WTC11 (cell line): ENCODE results near the gene LRMDA. TPM values are rescaled to one million over a fixed set of nuclear protein-coding genes. Genes with fewer than 3 reads are reported as not detected.

Experiments
- ATAC-seq: fragments of 200-7000 bp; cut with Tn5 transposase; 2 replicates; pipeline ENCODE4 v1.10.0; 2021; ENCODE audit warnings: mild to moderate bottlenecking, moderate library complexity
- CTCF ChIA-PET: fragments of 300-600 bp; sonication (Branson Sonifier 250); formaldehyde crosslinking; loops from one replicate; lab custom pipeline; 2021; ENCODE audit warnings: antibody characterized with exemption; lab: Charles Lee
- POLR2A ChIA-PET: fragments of 350-600 bp; sonication (Branson Sonifier 250); formaldehyde crosslinking; loops from one replicate; lab custom pipeline; 2021; ENCODE audit warnings: antibody characterized with exemption; lab: Charles Lee
- DNase-seq: peaks from one replicate; pipeline ENCODE4 v3.0.0; 2021; ENCODE audit warnings: low spot score
- H3K27ac Mint-ChIP-seq: 2 replicates; pipeline ENCODE4 v1.8.0; 2021; ENCODE audit warnings: mixed read lengths
- H3K27me3 Mint-ChIP-seq: 2 replicates; pipeline ENCODE4 v1.8.0; 2021; ENCODE audit warnings: low read depth, mild to moderate bottlenecking, moderate library complexity, mixed read lengths
- H3K36me3 Mint-ChIP-seq: 2 replicates; pipeline ENCODE4 v1.8.0; 2021; ENCODE audit warnings: mixed read lengths
- H3K4me1 Mint-ChIP-seq: 2 replicates; pipeline ENCODE4 v1.8.0; 2022; ENCODE audit warnings: mixed read lengths
- H3K4me3 Mint-ChIP-seq: 2 replicates; pipeline ENCODE4 v1.8.0; 2021; ENCODE audit warnings: mild to moderate bottlenecking, moderate library complexity, mixed read lengths
- H3K9me3 Mint-ChIP-seq: 2 replicates; pipeline ENCODE4 v1.8.0; 2021; ENCODE audit warnings: mixed read lengths
- E2F1 ChIP-seq: sonication (generic); formaldehyde crosslinking; IDR thresholded peaks from 2 replicates; pipeline ENCODE4 v1.8.0; 2022; ENCODE audit warnings: mild to moderate bottlenecking, missing genetic modification reagents
- ELF4 ChIP-seq: sonication (generic); formaldehyde crosslinking; IDR thresholded peaks from 2 replicates; pipeline ENCODE4 v1.8.1; 2022; ENCODE audit warnings: low read depth, mild to moderate bottlenecking, moderate library complexity, missing genetic modification reagents
- ETV6 ChIP-seq: sonication (generic); formaldehyde crosslinking; IDR thresholded peaks from 2 replicates; pipeline ENCODE4 v1.8.1; 2022; ENCODE audit warnings: mild to moderate bottlenecking, missing genetic modification reagents
- GRHL2 ChIP-seq: fragments of 250-450 bp; sonication (Bioruptor Pico); IDR thresholded peaks from 2 replicates; pipeline ENCODE4 v1.8.0; 2022; ENCODE audit warnings: mild to moderate bottlenecking, moderate library complexity; ENCODE audit not compliant: insufficient replicate concordance, severe bottlenecking
- JAZF1 ChIP-seq: fragments of 250-450 bp; sonication (Bioruptor Pico); IDR thresholded peaks from 2 replicates; pipeline ENCODE4 v1.9.0; 2021; ENCODE audit warnings: moderate library complexity, mild to moderate bottlenecking, inconsistent platforms
- JUN ChIP-seq: sonication (generic); formaldehyde crosslinking; IDR thresholded peaks from 2 replicates; pipeline ENCODE4 v1.8.0; 2023; ENCODE audit warnings: mild to moderate bottlenecking, missing genetic modification reagents
- KAT7 ChIP-seq: sonication (generic); formaldehyde crosslinking; IDR thresholded peaks from 2 replicates; pipeline ENCODE4 v1.8.1; 2023; ENCODE audit warnings: missing genetic modification reagents, mild to moderate bottlenecking, borderline replicate concordance
- MYBL2 ChIP-seq: sonication (generic); formaldehyde crosslinking; IDR thresholded peaks from 2 replicates; pipeline ENCODE4 v1.8.1; 2023; ENCODE audit warnings: mild to moderate bottlenecking, moderate library complexity, missing genetic modification reagents
- NFE2L1 ChIP-seq: sonication (generic); formaldehyde crosslinking; IDR thresholded peaks from 2 replicates; pipeline ENCODE4 v1.8.1; 2023; ENCODE audit warnings: missing genetic modification reagents
- NFYB ChIP-seq: sonication (generic); formaldehyde crosslinking; conservative IDR thresholded peaks from 2 replicates; pipeline ENCODE4 v1.8.0; 2022; ENCODE audit warnings: low read depth, missing genetic modification reagents
- PRRX2 ChIP-seq: fragments of 250-450 bp; sonication (Bioruptor Pico); IDR thresholded peaks from 2 replicates; pipeline ENCODE4 v1.8.0; 2021; ENCODE audit warnings: mild to moderate bottlenecking
- RELA ChIP-seq: sonication (generic); formaldehyde crosslinking; IDR thresholded peaks from 2 replicates; pipeline ENCODE4 v1.8.1; 2022; ENCODE audit warnings: missing genetic modification reagents, mild to moderate bottlenecking, borderline replicate concordance
- SMAD4 ChIP-seq: sonication (generic); formaldehyde crosslinking; IDR thresholded peaks from 2 replicates; pipeline ENCODE4 v1.8.0; 2022; ENCODE audit warnings: mild to moderate bottlenecking, missing genetic modification reagents
- SP1 ChIP-seq: sonication (generic); formaldehyde crosslinking; conservative IDR thresholded peaks from 2 replicates; pipeline ENCODE4 v1.8.1; 2022; ENCODE audit warnings: missing genetic modification reagents
- TEAD1 ChIP-seq: sonication (generic); formaldehyde crosslinking; IDR thresholded peaks from 2 replicates; pipeline ENCODE4 v1.8.0; 2022; ENCODE audit warnings: mild to moderate bottlenecking, missing genetic modification reagents
- USF1 ChIP-seq: sonication (generic); formaldehyde crosslinking; IDR thresholded peaks from 2 replicates; pipeline ENCODE4 v1.8.0; 2022; ENCODE audit warnings: mild to moderate bottlenecking, missing genetic modification reagents
- ZBTB21 ChIP-seq: sonication (generic); formaldehyde crosslinking; IDR thresholded peaks from 2 replicates; pipeline ENCODE4 v1.8.1; 2023; ENCODE audit warnings: mild to moderate bottlenecking, missing genetic modification reagents, borderline replicate concordance
- ZMAT4 ChIP-seq: fragments of 250-450 bp; sonication (Bioruptor Pico); IDR thresholded peaks from 2 replicates; pipeline ENCODE4 v1.9.0; 2021; ENCODE audit warnings: mild to moderate bottlenecking
- ZNF416 ChIP-seq: fragments of 250-450 bp; sonication (Bioruptor Pico); IDR thresholded peaks from 2 replicates; pipeline ENCODE4 v1.9.0; 2021; ENCODE audit warnings: mild to moderate bottlenecking, inconsistent platforms
- total RNA-seq: library from RNA; stranded (reverse); gene quantifications from 3 replicates; pipeline ENCODE4 v1.2.3, GENCODE V29; 2021
- TF ChIP-seq, protein P1 (sequence below): sonication (generic); formaldehyde crosslinking; IDR thresholded peaks from 2 replicates; pipeline ENCODE4 v1.8.0; 2023; ENCODE audit warnings: mild to moderate bottlenecking, missing genetic modification reagents

LRMDA gene
- total RNA-seq, 1 experiment from 2014 or later, result 0.92 TPM

GRCh38 chr10:75436896-75437295 is 5.5 kb downstream of the LRMDA start:
- Mint-ChIP-seq H3K36me3 (no peaks in the 10 kb centered on the region), H3K9me3 (0 out of 2 replicates have a peak, but pooled peaks cover under 1% of the 10 kb centered on the region), H3K27ac (no peak overlapping the region), H3K4me3 (no peak overlapping the region), H3K27me3 (peaks cover 97% of the 10 kb centered on the region), H3K4me1 (peaks cover 26% of the 10 kb centered on the region)
- ATAC-seq (no peak), DNase-seq (no peak)
- POLR2A ChIA-PET, result no interaction called here
- TF ChIP-seq NFYB (CRISPR knock-in tag) (no peak), NFE2L1 (CRISPR knock-in tag) (no peak), PRRX2 (CRISPR knock-in tag) (no peak), JAZF1 (CRISPR knock-in tag) (no peak), RELA (CRISPR knock-in tag) (no peak), SMAD4 (CRISPR knock-in tag) (no peak), JUN (CRISPR knock-in tag) (no peak), ZNF416 (CRISPR knock-in tag) (no peak), ZBTB21 (CRISPR knock-in tag) (no peak), USF1 (CRISPR knock-in tag) (no peak)
- TF ChIP-seq, protein P1, sequence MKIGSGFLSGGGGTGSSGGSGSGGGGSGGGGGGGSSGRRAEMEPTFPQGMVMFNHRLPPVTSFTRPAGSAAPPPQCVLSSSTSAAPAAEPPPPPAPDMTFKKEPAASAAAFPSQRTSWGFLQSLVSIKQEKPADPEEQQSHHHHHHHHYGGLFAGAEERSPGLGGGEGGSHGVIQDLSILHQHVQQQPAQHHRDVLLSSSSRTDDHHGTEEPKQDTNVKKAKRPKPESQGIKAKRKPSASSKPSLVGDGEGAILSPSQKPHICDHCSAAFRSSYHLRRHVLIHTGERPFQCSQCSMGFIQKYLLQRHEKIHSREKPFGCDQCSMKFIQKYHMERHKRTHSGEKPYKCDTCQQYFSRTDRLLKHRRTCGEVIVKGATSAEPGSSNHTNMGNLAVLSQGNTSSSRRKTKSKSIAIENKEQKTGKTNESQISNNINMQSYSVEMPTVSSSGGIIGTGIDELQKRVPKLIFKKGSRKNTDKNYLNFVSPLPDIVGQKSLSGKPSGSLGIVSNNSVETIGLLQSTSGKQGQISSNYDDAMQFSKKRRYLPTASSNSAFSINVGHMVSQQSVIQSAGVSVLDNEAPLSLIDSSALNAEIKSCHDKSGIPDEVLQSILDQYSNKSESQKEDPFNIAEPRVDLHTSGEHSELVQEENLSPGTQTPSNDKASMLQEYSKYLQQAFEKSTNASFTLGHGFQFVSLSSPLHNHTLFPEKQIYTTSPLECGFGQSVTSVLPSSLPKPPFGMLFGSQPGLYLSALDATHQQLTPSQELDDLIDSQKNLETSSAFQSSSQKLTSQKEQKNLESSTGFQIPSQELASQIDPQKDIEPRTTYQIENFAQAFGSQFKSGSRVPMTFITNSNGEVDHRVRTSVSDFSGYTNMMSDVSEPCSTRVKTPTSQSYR, result no peak
- TF ChIP-seq, all 79 proteins: peak for 0
- CTCF ChIA-PET, result no interaction called here

- TF ChIP-seq KAT7 (CRISPR knock-in tag) (no peak), ETV6 (CRISPR knock-in tag) (no peak), ZNF416 (CRISPR knock-in tag) (no peak), NFE2L1 (CRISPR knock-in tag) (no peak), ZMAT4 (CRISPR knock-in tag) (no peak), ELF4 (CRISPR knock-in tag) (no peak), E2F1 (no peak), SP1 (no peak), USF1 (CRISPR knock-in tag) (no peak), MYBL2 (no peak), TEAD1 (CRISPR knock-in tag) (no peak), GRHL2 (CRISPR knock-in tag) (no peak)
- Mint-ChIP-seq H3K4me1 (peaks cover 19% of the 10 kb centered on the region), H3K27ac (no peak overlapping the region), H3K36me3 (peaks cover 5% of the 10 kb centered on the region; the same call in 1 of the 2 replicates), H3K9me3 (peaks cover 8% of the 10 kb centered on the region), H3K4me3 (no peak overlapping the region), H3K27me3 (peaks cover 92% of the 10 kb centered on the region)
- ChIA-PET POLR2A (no interaction called here), CTCF (no interaction called here)
- DNase-seq (no peak), ATAC-seq (no peak)
Measured at GRCh38 chr10:75437693-75438092, 6.3 kb downstream of the LRMDA start.
